ENCODE data around the gene YRDC.

Gene YRDC

GRCh38 chr1:37765916-37766664, 41.9 kb downstream of the YRDC start:
- DNase-seq (ENCODE audit: low read depth), result no peak

GRCh38 chr1:37764888-37765441, 43.0 kb downstream of the YRDC start, which contains the start of gene EPHA10:
EPHA10 (minus strand) TSS chr1:37765120; CDS start chr1:37765066, 54 bp downstream.
- no peak for DNase-seq (ENCODE audit: low read depth)

GRCh38 chr1:37764414-37764825, 43.6 kb downstream of the YRDC start:
- DNase-seq (ENCODE audit: low read depth), result no peak

DNA sequence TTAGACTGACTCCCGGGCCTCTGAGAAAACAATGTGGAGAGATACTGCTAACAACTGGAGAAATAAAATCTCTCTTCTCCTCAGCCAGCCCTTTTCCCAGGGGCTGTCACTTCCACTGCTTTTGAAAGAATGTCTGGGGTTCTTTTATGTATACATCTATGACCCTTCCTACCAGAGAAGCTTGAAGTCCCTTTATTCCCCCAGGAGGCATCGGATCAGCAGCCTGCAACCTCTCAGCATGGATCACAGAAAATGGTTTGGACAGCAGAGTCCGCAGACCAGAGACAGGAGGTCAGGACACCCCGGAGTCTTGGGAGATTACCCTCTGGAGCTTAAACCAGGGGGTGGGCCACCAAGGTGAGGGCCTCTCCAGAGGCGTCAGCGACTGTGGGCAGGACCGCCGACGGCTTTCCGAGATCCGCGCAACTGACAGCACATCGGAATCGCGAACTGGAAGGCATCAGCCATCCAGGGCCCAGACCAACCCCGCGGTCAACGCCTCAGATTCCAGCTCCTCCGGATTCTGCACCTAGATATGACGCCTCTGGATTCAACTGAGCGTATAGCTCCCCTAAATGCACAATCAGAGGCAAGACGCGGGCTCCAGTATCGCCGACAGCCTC, 44.1 kb downstream of the YRDC start:
- DNase-seq (ENCODE audit: low read depth), result no peak

GRCh38 chr1:37762516-37762915, 45.5 kb downstream of the YRDC start:
- DNase-seq (ENCODE audit: low read depth), result no peak

GRCh38 chr1:37761416-37762095, 46.5 kb downstream of the YRDC start:
- DNase-seq (ENCODE audit: low read depth), result no peak

DNA sequence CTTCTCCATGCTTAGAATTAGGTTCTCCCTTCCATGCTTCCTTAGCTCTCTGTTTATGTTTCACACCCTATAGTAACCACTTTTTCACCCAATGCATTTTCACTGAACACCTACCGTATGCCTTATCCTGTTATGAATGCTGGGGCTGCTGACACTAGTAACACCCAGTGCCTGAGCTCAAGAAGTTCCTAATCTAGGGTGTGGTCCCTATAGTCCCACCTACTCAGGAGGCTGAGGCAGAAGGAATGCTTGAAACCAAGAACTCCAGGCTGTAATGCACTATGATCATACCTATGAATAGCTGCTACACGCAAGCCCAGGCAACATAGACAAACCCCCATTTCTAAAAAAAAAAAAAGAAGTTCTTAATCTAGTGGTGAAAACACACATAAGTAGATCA, 48.6 kb downstream of the YRDC start:
- no peak for DNase-seq (ENCODE audit: low read depth)

DNA sequence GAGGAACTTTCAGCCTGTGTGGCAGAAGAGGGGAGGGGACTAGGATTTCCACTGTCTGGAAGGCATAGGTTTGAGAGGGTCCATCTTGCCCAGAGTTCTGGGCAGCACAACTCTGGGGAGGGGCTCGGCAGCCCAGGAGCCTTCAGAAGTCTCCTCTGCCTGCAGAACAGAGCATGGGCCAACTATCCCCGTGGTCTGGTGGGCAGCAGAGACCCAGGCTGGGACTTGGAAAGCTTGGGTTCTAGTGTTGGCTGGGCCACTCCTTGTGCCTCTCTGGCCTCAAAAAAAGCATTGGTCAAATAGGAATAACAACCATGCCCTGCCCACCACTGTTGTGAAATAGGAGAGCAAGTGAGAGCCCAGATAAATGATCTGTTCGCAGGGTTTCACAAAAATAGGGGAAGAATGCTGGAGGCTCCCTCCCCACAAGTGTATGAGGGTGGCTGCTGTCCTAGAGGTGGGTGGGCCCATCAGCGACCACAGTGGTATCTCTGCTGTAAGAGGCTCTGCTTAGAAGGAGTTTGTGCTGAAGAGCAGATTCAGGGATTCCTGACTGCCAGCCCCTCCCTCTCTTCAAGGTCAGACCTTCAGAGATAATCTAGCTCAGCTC, 52.0 kb downstream of the YRDC start:
- no peak for DNase-seq (ENCODE audit: low read depth)

DNA sequence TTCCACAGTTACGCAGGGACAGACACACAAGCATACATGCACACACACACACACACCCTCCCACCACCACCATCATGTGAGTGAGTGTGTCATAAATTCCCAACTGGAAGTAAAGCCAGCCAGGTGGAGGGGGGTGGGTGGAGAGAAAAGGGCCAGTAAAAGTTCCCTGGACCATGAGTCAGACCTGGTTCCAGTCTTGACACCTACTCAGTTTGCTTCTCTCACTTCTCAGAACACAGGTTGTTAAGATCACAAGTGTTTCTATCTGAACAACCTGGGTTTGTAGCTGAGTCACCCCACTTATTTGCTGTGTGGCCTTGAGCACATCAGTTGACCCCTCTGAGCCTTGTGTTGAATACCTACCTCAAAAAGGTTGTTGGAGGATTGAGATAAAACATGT, 52.7 kb downstream of the YRDC start:
- no peak for DNase-seq (ENCODE audit: low read depth)

DNA sequence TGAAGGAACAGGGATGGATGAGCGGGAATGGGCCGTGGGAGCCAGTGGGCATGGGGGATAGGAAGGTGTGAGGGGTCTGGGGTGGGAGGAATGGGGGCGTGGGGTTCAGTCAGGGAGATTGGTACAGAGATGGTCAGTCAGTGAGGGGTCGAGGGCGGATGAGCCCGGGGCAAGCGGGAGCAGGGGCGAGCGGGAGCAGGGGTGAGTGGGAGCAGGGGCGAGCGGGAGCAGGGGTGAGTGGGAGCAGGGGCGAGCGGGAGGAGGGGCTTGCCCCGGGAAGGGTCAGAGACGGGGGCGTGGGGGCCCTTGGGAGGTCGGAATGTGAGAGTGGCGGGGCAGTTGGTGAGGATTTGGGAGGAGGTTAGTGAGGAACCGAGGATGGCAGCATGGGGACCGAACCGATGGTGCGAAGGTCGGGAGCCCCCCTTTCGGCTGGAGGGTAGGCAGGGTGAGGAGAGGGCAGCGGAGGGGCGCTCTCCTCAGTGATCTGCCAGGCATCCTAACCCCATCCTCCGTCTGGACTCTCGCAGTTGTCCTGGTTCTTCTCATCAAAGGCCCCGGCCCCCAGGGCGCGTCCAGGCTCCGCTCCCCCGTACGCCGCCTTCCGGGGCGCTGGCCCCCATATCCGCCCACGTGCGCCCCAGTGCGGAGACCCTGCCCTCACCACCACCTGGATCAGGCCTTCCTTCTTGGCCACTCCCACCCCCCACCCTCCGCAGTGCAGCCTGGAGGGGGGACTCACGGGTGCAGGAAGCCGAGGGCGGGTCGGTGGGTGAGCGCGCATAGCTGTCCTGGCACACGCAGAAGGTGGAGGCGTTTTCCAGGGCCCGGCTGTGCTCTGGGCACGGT, 54.3 kb downstream of the YRDC start:
- no peak for DNase-seq (ENCODE audit: low read depth)

Measured in GM04503 (cell line).